ENCODE data around the gene JARID2. TPM values are rescaled to one million over a fixed set of nuclear protein-coding genes. Genes with fewer than 3 reads are reported as not detected.

The JARID2 gene
- total RNA-seq, 1 donor from 2014 or later: 5.0 TPM

DNA sequence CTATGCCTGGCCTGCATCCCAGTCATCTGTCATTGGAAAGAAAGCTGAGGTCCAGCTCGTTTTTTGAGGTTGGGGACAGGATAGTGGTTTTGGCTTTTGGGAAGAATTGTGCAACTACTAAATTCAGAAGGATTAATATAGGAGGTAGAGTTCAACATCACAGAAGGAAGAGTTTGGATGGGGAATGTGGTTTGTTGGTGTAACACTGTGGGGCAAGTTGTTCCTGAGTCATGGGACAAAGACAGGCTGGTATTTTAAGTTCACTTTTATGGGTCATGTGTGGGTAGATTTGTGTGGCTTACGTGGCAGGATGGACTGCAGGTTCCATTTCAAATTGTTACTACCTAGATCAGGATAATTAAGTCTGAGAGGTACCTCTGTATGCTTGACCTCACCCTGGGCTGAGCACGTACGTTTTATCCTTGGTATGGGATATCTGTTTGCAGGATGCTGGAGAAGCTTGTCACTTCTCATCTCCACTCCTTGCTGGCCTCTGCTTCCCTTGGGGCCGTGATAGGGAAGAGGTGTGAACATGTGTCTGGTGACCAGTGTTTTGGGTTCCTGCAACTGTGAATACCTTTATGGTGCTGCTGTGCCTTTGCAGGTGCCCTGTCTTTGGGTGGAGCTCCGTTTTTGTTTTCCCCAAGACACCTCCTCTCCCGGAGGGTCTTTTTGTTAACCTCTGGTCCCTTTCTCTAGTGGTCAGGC, 177.6 kb downstream of the JARID2 start:
- H3K27me3 ChIP-seq: no peaks in the 10 kb centered on the region
- H3K9me3 ChIP-seq: peaks cover 7 to 17% of the 10 kb centered on the region in 2 donors
- H3K4me1 ChIP-seq: no peaks in the 10 kb centered on the region
- H3K36me3 ChIP-seq: no peaks in the 10 kb centered on the region
- no peak overlapping the region for H3K27ac ChIP-seq
- no peak overlapping the region for H3K4me3 ChIP-seq
- TF ChIP-seq, protein P1, sequence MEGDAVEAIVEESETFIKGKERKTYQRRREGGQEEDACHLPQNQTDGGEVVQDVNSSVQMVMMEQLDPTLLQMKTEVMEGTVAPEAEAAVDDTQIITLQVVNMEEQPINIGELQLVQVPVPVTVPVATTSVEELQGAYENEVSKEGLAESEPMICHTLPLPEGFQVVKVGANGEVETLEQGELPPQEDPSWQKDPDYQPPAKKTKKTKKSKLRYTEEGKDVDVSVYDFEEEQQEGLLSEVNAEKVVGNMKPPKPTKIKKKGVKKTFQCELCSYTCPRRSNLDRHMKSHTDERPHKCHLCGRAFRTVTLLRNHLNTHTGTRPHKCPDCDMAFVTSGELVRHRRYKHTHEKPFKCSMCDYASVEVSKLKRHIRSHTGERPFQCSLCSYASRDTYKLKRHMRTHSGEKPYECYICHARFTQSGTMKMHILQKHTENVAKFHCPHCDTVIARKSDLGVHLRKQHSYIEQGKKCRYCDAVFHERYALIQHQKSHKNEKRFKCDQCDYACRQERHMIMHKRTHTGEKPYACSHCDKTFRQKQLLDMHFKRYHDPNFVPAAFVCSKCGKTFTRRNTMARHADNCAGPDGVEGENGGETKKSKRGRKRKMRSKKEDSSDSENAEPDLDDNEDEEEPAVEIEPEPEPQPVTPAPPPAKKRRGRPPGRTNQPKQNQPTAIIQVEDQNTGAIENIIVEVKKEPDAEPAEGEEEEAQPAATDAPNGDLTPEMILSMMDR (IDR thresholded peaks at IDR 0.05): no peak
- intact Hi-C loops (cut with DNase I): no loop called here
- no peak for DNase-seq (ENCODE audit: low spot score in 2 of 2)

DNA sequence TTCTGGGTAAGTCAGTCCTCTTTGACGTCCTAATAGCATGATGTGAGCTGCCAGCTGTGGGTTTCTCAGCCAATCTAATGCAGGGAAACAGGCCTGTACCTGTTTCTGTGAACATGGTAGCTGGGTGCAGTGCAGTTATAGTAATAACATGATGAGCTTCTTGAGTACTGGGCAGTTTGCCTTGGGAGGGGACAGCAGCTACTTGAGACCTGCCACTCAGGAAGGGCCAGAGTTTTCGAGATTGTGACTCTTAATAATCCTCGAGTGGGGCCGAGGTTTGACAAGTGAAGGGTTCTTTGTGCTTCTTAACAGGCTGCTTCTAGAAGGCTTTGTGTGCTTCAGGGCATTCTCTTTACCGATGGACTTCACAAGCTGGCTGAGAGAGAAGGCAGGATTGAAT, 180.1 kb downstream of the JARID2 start:
- intact Hi-C loops (cut with DNase I): no loop called here
- H3K27me3 ChIP-seq: no peaks in the 10 kb centered on the region
- no peaks in the 10 kb centered on the region for H3K9me3 ChIP-seq
- no peaks in the 10 kb centered on the region for H3K36me3 ChIP-seq
- TF ChIP-seq, protein P1 (IDR thresholded peaks at IDR 0.05): no peak
- peaks cover 0 to 6% of the 10 kb centered on the region in 2 donors for H3K4me1 ChIP-seq
- no peak overlapping the region for H3K27ac ChIP-seq
- no peak for DNase-seq (ENCODE audit: low spot score in 2 of 2)
- no peak overlapping the region for H3K4me3 ChIP-seq

DNA sequence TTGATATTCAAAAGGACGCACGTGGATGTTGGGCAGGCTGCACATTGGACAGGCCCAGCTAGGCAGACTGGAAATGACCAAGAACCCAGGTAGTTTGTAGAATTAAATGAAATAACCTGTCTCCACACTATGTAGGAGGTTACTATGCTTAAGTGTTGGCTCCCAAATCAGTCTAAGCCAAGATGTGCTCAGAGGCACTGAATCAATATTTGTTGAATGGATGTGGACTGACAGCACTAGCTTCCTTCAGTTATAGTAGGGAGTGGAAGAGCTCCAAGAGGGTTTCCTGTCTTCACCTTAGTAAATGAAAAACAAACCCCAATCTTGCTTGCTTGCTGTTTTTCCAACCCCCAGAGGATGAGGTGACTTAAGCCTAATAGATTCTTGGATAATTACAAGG, 180.5 kb downstream of the JARID2 start:
- no peaks in the 10 kb centered on the region for H3K27me3 ChIP-seq
- intact Hi-C loops (cut with DNase I): no loop called here
- no peak overlapping the region for H3K4me3 ChIP-seq
- H3K27ac ChIP-seq: no peak overlapping the region
- no peaks in the 10 kb centered on the region for H3K9me3 ChIP-seq
- no peaks in the 10 kb centered on the region for H3K36me3 ChIP-seq
- H3K4me1 ChIP-seq: peaks cover 0 to 8% of the 10 kb centered on the region in 2 donors
- TF ChIP-seq, protein P1 (IDR thresholded peaks at IDR 0.05): no peak
- DNase-seq (ENCODE audit: low spot score in 2 of 2): no peak

DNA sequence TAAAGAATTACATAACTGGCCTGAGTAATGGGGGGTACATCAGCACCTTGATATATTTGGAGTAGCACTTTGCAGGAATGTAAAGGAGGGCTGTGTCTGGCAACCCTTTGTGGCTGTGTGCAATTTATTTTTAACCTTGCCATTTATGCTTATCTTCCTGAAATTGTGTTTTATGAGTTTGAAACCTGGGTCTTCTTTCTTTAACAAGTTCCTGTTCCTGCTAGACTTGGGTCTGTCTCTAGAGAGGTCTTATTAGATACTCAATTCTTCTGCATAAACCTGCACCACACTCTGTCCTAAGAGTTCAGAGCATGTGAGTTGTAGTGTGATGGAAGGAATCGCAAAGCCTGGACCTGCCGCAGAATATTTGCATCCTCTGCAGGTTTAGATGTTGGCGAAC, 181.0 kb downstream of the JARID2 start:
- Histone ChIP-seq H3K36me3 (no peaks in the 10 kb centered on the region), H3K27me3 (no peaks in the 10 kb centered on the region), H3K4me3 (no peak overlapping the region), H3K4me1 (peaks cover 0 to 8% of the 10 kb centered on the region in 2 donors), H3K9me3 (no peaks in the 10 kb centered on the region), H3K27ac (no peak overlapping the region)
- no peak for DNase-seq (ENCODE audit: low spot score in 2 of 2)
- TF ChIP-seq, protein P1 (IDR thresholded peaks at IDR 0.05): no peak
- intact Hi-C loops (cut with DNase I): no loop called here

DNA sequence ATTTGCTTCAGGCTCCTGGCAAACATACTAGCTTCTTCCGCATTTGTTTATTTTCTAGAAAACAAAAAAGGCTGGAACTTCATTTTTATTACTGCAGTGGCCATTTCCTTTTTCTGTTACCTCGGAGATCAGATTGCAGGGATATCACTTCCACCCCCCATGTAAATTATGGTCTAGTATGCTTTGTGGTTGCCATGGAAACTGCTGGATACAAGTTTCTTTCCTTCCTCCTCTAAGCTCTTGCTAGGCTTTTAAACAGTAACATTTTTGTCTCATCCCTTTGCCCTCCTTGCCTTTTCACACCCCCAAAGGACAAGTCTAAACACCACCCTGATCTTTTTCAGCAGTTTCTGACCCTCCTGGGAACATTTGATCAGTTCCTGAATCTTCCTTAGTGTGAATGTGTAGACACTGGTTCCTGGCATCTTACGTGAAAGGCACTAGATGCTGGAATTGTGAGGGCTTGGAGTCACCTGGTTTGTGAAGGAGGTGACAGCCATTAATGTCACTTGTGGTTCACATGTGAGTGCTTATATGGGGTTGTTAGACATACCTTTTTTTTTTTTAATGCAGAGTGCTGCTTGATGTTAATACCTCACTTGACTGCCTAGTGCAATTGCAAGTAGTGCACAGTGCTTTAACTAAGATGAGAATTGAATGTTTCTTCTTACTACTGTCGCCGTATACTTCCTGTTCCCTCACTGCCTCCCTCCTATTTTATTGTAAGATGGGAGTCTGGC, 181.6 kb downstream of the JARID2 start:
- no peaks in the 10 kb centered on the region for H3K27me3 ChIP-seq
- peaks cover 0 to 12% of the 10 kb centered on the region in 2 donors for H3K4me1 ChIP-seq
- TF ChIP-seq, protein P1 (IDR thresholded peaks at IDR 0.05): no peak
- intact Hi-C loops (cut with DNase I): no loop called here
- H3K4me3 ChIP-seq: no peak overlapping the region
- H3K9me3 ChIP-seq: no peaks in the 10 kb centered on the region
- H3K36me3 ChIP-seq: no peaks in the 10 kb centered on the region
- DNase-seq (ENCODE audit: low spot score in 2 of 2): no peak
- no peak overlapping the region for H3K27ac ChIP-seq

All from ascending aorta (tissue), 2 donors.